Thyroid gland (tissue), 4 donors: ENCODE data around the gene OAS1. TPM values are rescaled to one million over a fixed set of nuclear protein-coding genes. Genes with fewer than 3 reads are reported as not detected.

Experiments
- DNase-seq, 2 donors: peaks; one replicate each; pipeline ENCODE4 v3.0.0-alpha.2; 2019
- H3K27ac ChIP-seq, 3 donors: fragments of 200-600 bp; sonication (generic); 1 replicate in 2 of 3; 2 replicates in 1 of 3; pipeline ENCODE4 v1.5.1; 2016 to 2019; ENCODE audit warnings: mild to moderate bottlenecking in 1 of 3, moderate library complexity in 1 of 3
- H3K27me3 ChIP-seq: fragments of 200-600 bp; sonication (generic); one replicate; pipeline ENCODE4 v1.5.1; 2019
- H3K36me3 ChIP-seq, 2 donors: fragments of 200-600 bp; sonication (generic); one replicate each; pipeline ENCODE4 v1.5.1; 2016 to 2019
- H3K4me1 ChIP-seq, 2 donors: fragments of 200-600 bp; sonication (generic); one replicate each; pipeline ENCODE4 v1.5.1; 2017 to 2019
- H3K4me3 ChIP-seq, 3 donors: fragments of 200-600 bp; sonication (generic); replicated peaks in 1 of 3; 1 replicate in 2 of 3; 2 replicates in 1 of 3; pipeline ENCODE4 v1.5.1; 2016; ENCODE audit warnings: mild to moderate bottlenecking in 1 of 3
- H3K9me3 ChIP-seq: fragments of 200-600 bp; sonication (generic); one replicate; pipeline ENCODE4 v1.5.1; 2017
- CTCF ChIP-seq, 6 experiments: fragments of 200-600 bp in 3 of 6; fragments of 450-650 bp in 3 of 6; sonication (generic) in 3 of 6; IDR thresholded peaks; one replicate each; pipeline ENCODE4 v1.5.1; 2016 to 2019; ENCODE audit warnings: antibody characterized with exemption in 6 of 6, mild to moderate bottlenecking in 2 of 6, inconsistent platforms in 1 of 6, moderate library complexity in 1 of 6
- POLR2A ChIP-seq, 2 donors: fragments of 450-650 bp; IDR thresholded peaks; one replicate each; pipeline ENCODE4 v1.6.1; 2017; ENCODE audit warnings: antibody characterized with exemption in 2 of 2, mild to moderate bottlenecking in 2 of 2, moderate library complexity in 1 of 2
- WGBS, 2 donors: methylation state at CpG; one replicate each; pipeline ENCODE4 v1.1.5; 2017; 5-methylcytosine and 5-hydroxymethylcytosine counted together
- intact Hi-C: fragments of 100-400 bp; cut with DNase I; formaldehyde crosslinking; loops from one replicate; pipeline ENCODE4 v1.15.1; 2023
- total RNA-seq, 4 donors: library from RNA; depleted of rRNA; stranded (reverse); fragments of >200 nt; gene quantifications; one replicate each; pipeline ENCODE4 v1.2.3, GENCODE V29; 2016

The OAS1 gene
- total RNA-seq, 4 donors from 2014 or later, result 5.5 to 9.2 (median 7.0) TPM

- no peak for DNase-seq
- H3K9me3 ChIP-seq, result no peaks in the 10 kb centered on the region
- intact Hi-C loops, result no loop called here
- H3K27me3 ChIP-seq, result no peaks in the 10 kb centered on the region
- WGBS, 2 donors, result 58 to 83% methylated on average over 2 of the region's 2 CpGs
- H3K36me3 ChIP-seq, result no peaks in the 10 kb centered on the region
- no peak overlapping the region for H3K27ac ChIP-seq
- TF ChIP-seq CTCF (IDR thresholded peaks at IDR 0.05), result no peak
- no peak for TF ChIP-seq POLR2A (IDR thresholded peaks at IDR 0.05)
- H3K4me3 ChIP-seq, result no peak overlapping the region
- no peaks in the 10 kb centered on the region for H3K4me1 ChIP-seq
These were observed 21.5 kb upstream of the OAS1 start for GRCh38 chr12:112885236-112885635.

GRCh38 chr12:112887550-112887949 is 19.2 kb upstream of the OAS1 start:
- no peak overlapping the region for H3K27ac ChIP-seq
- no peaks in the 10 kb centered on the region for H3K27me3 ChIP-seq
- 45 to 55% methylated on average over 2 of the region's 2 CpGs for WGBS, 2 donors
- H3K4me1 ChIP-seq, result no peaks in the 10 kb centered on the region
- intact Hi-C loops, result no loop called here
- no peaks in the 10 kb centered on the region for H3K36me3 ChIP-seq
- no peaks in the 10 kb centered on the region for H3K9me3 ChIP-seq
- DNase-seq, result no peak
- TF ChIP-seq POLR2A (IDR thresholded peaks at IDR 0.05) (no peak), CTCF (IDR thresholded peaks at IDR 0.05) (no peak)
- no peak overlapping the region for H3K4me3 ChIP-seq

- 64 to 74% methylated on average over 6 of the region's 6 CpGs for WGBS, 2 donors
- Histone ChIP-seq H3K27ac (no peak overlapping the region), H3K4me3 (no peak overlapping the region), H3K36me3 (no peaks in the 10 kb centered on the region), H3K9me3 (no peaks in the 10 kb centered on the region), H3K27me3 (no peaks in the 10 kb centered on the region), H3K4me1 (no peaks in the 10 kb centered on the region)
- DNase-seq, result peak in 1 of 2 donors; percentile 18
- intact Hi-C loops, result no loop called here
- TF ChIP-seq POLR2A (IDR thresholded peaks at IDR 0.05), result no peak
- TF ChIP-seq CTCF (IDR thresholded peaks at IDR 0.05), result no peak
These were observed 15.4 kb upstream of the OAS1 start for GRCh38 chr12:112891093-112892024.

GRCh38 chr12:112892856-112893255 is 13.9 kb upstream of the OAS1 start:
- H3K9me3 ChIP-seq, result no peaks in the 10 kb centered on the region
- H3K4me1 ChIP-seq, result no peaks in the 10 kb centered on the region
- 31 to 38% methylated on average over 2 of the region's 2 CpGs for WGBS, 2 donors
- intact Hi-C loops, result no loop called here
- H3K4me3 ChIP-seq, result no peak overlapping the region
- no peak for TF ChIP-seq CTCF (IDR thresholded peaks at IDR 0.05)
- TF ChIP-seq POLR2A (IDR thresholded peaks at IDR 0.05), result no peak
- H3K27ac ChIP-seq, result no peak overlapping the region
- no peak for DNase-seq
- no peaks in the 10 kb centered on the region for H3K36me3 ChIP-seq
- H3K27me3 ChIP-seq, result no peaks in the 10 kb centered on the region

- no peaks in the 10 kb centered on the region for H3K4me1 ChIP-seq
- no peak overlapping the region for H3K27ac ChIP-seq
- DNase-seq, result no peak
- H3K4me3 ChIP-seq, result no peak overlapping the region
- H3K27me3 ChIP-seq, result no peaks in the 10 kb centered on the region
- TF ChIP-seq CTCF (IDR thresholded peaks at IDR 0.05) (no peak), POLR2A (IDR thresholded peaks at IDR 0.05) (no peak)
- intact Hi-C loops, result no loop called here
- H3K36me3 ChIP-seq, result no peaks in the 10 kb centered on the region
- no peaks in the 10 kb centered on the region for H3K9me3 ChIP-seq
These were observed 12.6 kb upstream of the OAS1 start for GRCh38 chr12:112894128-112894527.
